Measurements from ENCODE around the gene POU6F1. TPM values are rescaled to one million over a fixed set of nuclear protein-coding genes. Genes with fewer than 3 reads are reported as not detected.

POU6F1 gene
- polyA plus RNA-seq, 1 donor from 2014 or later = 12.4 TPM

GRCh38 chr12:51150777-51151176 lies 67.1 kb downstream of the POU6F1 start:
- no peak overlapping the region for H3K4me3 ChIP-seq (ENCODE audit: low read length)
- H3K9me2 ChIP-seq (ENCODE audit: insufficient read depth, low read length) = no peaks in the 10 kb centered on the region
- TF ChIP-seq SMC3 (conservative IDR thresholded peaks at IDR 0.05; ENCODE audit: poor library complexity) = no peak
- TF ChIP-seq MXI1 (conservative IDR thresholded peaks at IDR 0.05; ENCODE audit: poor library complexity, severe bottlenecking) = no peak
- no peak for TF ChIP-seq EZH2 (IDR thresholded peaks at IDR 0.05; ENCODE audit: borderline replicate concordance, insufficient read depth, low read length, poor library complexity, severe bottlenecking)
- no peak for TF ChIP-seq TAF1 (IDR thresholded peaks at IDR 0.05; ENCODE audit: low read depth)
- no peak for TF ChIP-seq POLR2AphosphoS5 (IDR thresholded peaks at IDR 0.05)
- TF ChIP-seq REST (IDR thresholded peaks at IDR 0.05; ENCODE audit: borderline replicate concordance) = no peak
- no peak for TF ChIP-seq EP300 (conservative IDR thresholded peaks at IDR 0.05; ENCODE audit: poor library complexity, severe bottlenecking)
- TF ChIP-seq RAD21 (conservative IDR thresholded peaks at IDR 0.05) = no peak
- no peak for TF ChIP-seq CTCF (IDR thresholded peaks at IDR 0.05; ENCODE audit: poor library complexity, severe bottlenecking)
- H3K4me2 ChIP-seq (ENCODE audit: low read length) = no peak overlapping the region
- no peak overlapping the region for H3K27ac ChIP-seq (ENCODE audit: low read length)
- no peaks in the 10 kb centered on the region for H3K36me3 ChIP-seq (ENCODE audit: insufficient read depth, low read length)
- H3K79me2 ChIP-seq (replicated peaks; ENCODE audit: insufficient read depth, low read length) = peaks cover 3% of the 10 kb centered on the region
- H4K20me1 ChIP-seq (ENCODE audit: insufficient read depth) = no peaks in the 10 kb centered on the region
- no peaks in the 10 kb centered on the region for H3F3A ChIP-seq (ENCODE audit: insufficient read depth, low read length, poor library complexity, severe bottlenecking)
- no peak overlapping the region for H3K9ac ChIP-seq (ENCODE audit: low read length)
- H3K27me3 ChIP-seq (ENCODE audit: insufficient read depth, low read depth, low read length) = no peaks in the 10 kb centered on the region
- no peaks in the 10 kb centered on the region for H3K9me3 ChIP-seq (ENCODE audit: low read length)
- no peak overlapping the region for H2AFZ ChIP-seq (ENCODE audit: low read depth, low read length)

GRCh38 chr12:51147309-51147708 lies 70.6 kb downstream of the POU6F1 start:
- Histone ChIP-seq H3K9me3 (ENCODE audit: low read length) (no peaks in the 10 kb centered on the region), H3K79me2 (replicated peaks; ENCODE audit: insufficient read depth, low read length) (peaks cover 7% of the 10 kb centered on the region), H4K20me1 (ENCODE audit: insufficient read depth) (no peaks in the 10 kb centered on the region), H3K27ac (ENCODE audit: low read length) (no peak overlapping the region), H3F3A (ENCODE audit: insufficient read depth, low read length, poor library complexity, severe bottlenecking) (no peaks in the 10 kb centered on the region), H3K27me3 (ENCODE audit: insufficient read depth, low read depth, low read length) (no peaks in the 10 kb centered on the region), H3K4me3 (ENCODE audit: low read length) (no peak overlapping the region), H3K9ac (ENCODE audit: low read length) (no peak overlapping the region), H3K4me2 (ENCODE audit: low read length) (no peak overlapping the region), H3K36me3 (ENCODE audit: insufficient read depth, low read length) (no peaks in the 10 kb centered on the region), H3K9me2 (ENCODE audit: insufficient read depth, low read length) (no peaks in the 10 kb centered on the region), H2AFZ (ENCODE audit: low read depth, low read length) (no peak overlapping the region)
- TF ChIP-seq EZH2 (IDR thresholded peaks at IDR 0.05; ENCODE audit: borderline replicate concordance, insufficient read depth, low read length, poor library complexity, severe bottlenecking) = no peak
- TF ChIP-seq SMC3 (conservative IDR thresholded peaks at IDR 0.05; ENCODE audit: poor library complexity) = no peak
- no peak for TF ChIP-seq POLR2AphosphoS5 (IDR thresholded peaks at IDR 0.05)
- no peak for TF ChIP-seq MXI1 (conservative IDR thresholded peaks at IDR 0.05; ENCODE audit: poor library complexity, severe bottlenecking)
- TF ChIP-seq REST (IDR thresholded peaks at IDR 0.05; ENCODE audit: borderline replicate concordance) = no peak
- no peak for TF ChIP-seq TAF1 (IDR thresholded peaks at IDR 0.05; ENCODE audit: low read depth)
- no peak for TF ChIP-seq RAD21 (conservative IDR thresholded peaks at IDR 0.05)
- no peak for TF ChIP-seq CTCF (IDR thresholded peaks at IDR 0.05; ENCODE audit: poor library complexity, severe bottlenecking)
- TF ChIP-seq EP300 (conservative IDR thresholded peaks at IDR 0.05; ENCODE audit: poor library complexity, severe bottlenecking) = no peak

All from neural cell (in vitro differentiated cells).